Activated naive CD4-positive, alpha-beta T cell treated with anti-CD3 and anti-CD28 coated beads for 36 hours (primary cell): Measurements from ENCODE around the gene LPA. TPM values are rescaled to one million over a fixed set of nuclear protein-coding genes. Genes with fewer than 3 reads are reported as not detected.
"Not testable (repeated sequence)": the region's sequence is repeated elsewhere in the genome, so short reads cannot be mapped to it uniquely, and the experiment has no call there.

ENCODE experiments used
- CTCF ChIA-PET: fragments of 350-600 bp; sonication (Branson Sonifier 250); formaldehyde crosslinking; loops from one replicate; lab custom pipeline; 2021; ENCODE audit warnings: antibody characterized with exemption; lab: Charles Lee
- DNase-seq: peaks from one replicate; pipeline ENCODE4 v3.0.0-alpha.2; 2020
- H3K27ac Mint-ChIP-seq: one replicate; pipeline ENCODE4 v1.8.0; 2021; ENCODE audit warnings: mild to moderate bottlenecking, mixed read lengths
- H3K27me3 Mint-ChIP-seq: one replicate; pipeline ENCODE4 v1.8.0; 2021; ENCODE audit warnings: low read depth, mixed read lengths
- H3K36me3 Mint-ChIP-seq: one replicate; pipeline ENCODE4 v1.8.0; 2021; ENCODE audit warnings: low read depth, mixed read lengths
- H3K4me1 Mint-ChIP-seq: one replicate; pipeline ENCODE4 v1.8.0; 2021; ENCODE audit warnings: low read depth, mixed read lengths
- H3K4me3 Mint-ChIP-seq: one replicate; pipeline ENCODE4 v1.8.0; 2021; ENCODE audit warnings: mild to moderate bottlenecking, moderate library complexity, mixed read lengths
- H3K9me3 Mint-ChIP-seq: one replicate; pipeline ENCODE4 v1.8.0; 2021; ENCODE audit warnings: mixed read lengths
- intact Hi-C: fragments of 100-400 bp; cut with micrococcal nuclease; formaldehyde crosslinking; loops from one replicate; pipeline ENCODE4 v1.15.1; 2023
- total RNA-seq, 2 experiments: library from RNA; stranded (reverse); gene quantifications; one replicate each; pipeline ENCODE4 v1.2.3, GENCODE V29; 2021

LPA gene
- total RNA-seq, 2 experiments from 2014 or later: not detected

DNA sequence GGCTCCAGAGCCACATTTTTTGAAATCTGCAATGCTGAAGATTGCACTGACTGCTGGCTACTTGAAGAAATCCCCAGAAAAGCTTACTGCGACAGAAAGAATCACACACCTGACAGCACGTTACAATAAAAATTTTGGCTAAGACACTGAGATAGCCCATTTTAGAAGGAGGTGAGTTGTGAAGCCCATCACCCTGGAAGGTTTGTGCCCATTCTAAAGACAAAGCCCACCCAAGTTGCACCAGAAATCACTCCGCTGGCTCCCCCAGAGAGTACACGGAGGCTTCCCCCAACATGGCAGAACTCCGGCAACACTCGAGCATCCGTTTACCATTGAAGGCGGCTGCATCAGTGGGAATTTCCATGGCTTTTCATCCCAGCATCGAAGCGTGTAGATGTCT, 29.4 kb downstream of the LPA start:
- DNase-seq: no peak
- intact Hi-C loops: no loop called here
- H3K27ac Mint-ChIP-seq: no peak overlapping the region
- H3K36me3 Mint-ChIP-seq: no peaks in the 10 kb centered on the region
- CTCF ChIA-PET: no interaction called here
- no peaks in the 10 kb centered on the region for H3K4me1 Mint-ChIP-seq
- H3K9me3 Mint-ChIP-seq: no peaks in the 10 kb centered on the region
- H3K27me3 Mint-ChIP-seq: peaks cover 2% of the 10 kb centered on the region
- no peak overlapping the region for H3K4me3 Mint-ChIP-seq

DNA sequence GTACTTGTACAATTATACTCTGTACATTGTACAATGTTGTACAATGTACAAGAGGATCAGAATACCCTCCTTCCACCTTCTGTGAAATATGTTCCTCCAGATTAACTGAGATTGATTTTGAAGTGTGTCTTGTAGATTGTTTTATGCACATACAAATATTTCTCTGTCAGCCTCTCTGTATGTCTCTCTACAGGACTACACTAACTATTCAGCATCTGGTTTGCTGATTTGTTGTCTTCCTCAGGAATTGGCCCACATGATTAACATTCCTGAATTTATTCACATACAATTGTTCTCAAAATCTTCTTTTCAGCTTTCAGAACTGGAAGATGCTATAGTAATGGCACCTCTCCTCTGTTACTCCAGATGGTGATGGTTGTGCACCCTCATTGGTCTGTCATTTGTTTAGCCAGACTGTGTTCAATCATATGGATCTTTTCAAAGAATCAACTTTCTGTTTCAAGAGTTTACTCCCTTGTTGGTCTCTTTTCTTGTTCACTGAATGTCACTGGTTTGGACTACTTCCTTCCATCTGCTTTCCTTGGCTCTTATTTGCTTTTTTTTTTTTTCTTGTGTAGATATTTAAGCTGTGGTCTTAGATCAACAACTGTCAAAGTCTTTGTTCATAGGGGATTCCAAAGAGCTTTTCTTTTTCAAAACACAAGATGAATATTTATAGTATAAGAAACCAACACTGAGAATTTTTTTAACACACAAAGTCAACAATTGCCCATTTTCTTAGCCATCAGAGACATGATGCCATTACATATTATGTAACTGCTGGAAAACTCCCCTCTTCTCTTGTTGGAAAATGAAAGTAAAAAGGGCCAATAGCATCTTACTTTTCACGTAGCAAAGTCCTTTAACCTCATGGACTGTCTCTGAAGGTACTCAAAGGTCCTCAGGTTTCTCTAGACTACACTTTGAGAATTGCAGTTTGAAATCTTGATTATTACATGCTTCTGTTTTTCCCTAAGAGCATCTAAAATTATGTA, 67.9 kb downstream of the LPA start:
- no peaks in the 10 kb centered on the region for H3K36me3 Mint-ChIP-seq
- CTCF ChIA-PET: no interaction called here
- intact Hi-C loops: no loop called here

DNA sequence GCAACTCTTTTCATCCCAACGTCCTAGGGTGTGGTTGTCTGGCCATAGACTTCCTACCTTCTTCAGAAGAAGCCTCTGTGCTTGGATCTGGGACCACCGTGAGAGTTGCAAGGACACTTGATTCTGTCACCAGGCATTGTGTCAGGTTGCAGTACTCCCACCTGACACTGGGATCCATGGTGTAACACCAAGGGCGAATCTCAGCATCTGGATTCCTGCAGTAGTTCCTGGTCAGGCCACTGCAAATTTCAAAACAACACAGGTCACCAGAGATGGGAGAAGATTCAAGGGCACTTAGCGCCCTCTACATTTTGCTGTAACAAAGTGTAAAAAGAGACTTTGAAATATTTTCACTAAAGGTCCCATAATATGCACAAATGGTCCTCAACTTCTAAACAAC, 68.8 kb downstream of the LPA start:
- H3K4me3 Mint-ChIP-seq, DNase-seq, H3K9me3 Mint-ChIP-seq, H3K36me3 Mint-ChIP-seq, H3K27ac Mint-ChIP-seq, intact Hi-C loops, H3K4me1 Mint-ChIP-seq, CTCF ChIA-PET: not testable (repeated sequence)
- peaks cover 20% of the 10 kb centered on the region for H3K27me3 Mint-ChIP-seq

More for the DNA sequence above, 67.9 kb downstream of the LPA start:
- H3K4me3 Mint-ChIP-seq: no peak overlapping the region
- H3K4me1 Mint-ChIP-seq: no peaks in the 10 kb centered on the region
- H3K27ac Mint-ChIP-seq: no peak overlapping the region
- DNase-seq: no peak
- peaks cover 20% of the 10 kb centered on the region for H3K27me3 Mint-ChIP-seq
- no peaks in the 10 kb centered on the region for H3K9me3 Mint-ChIP-seq

DNA sequence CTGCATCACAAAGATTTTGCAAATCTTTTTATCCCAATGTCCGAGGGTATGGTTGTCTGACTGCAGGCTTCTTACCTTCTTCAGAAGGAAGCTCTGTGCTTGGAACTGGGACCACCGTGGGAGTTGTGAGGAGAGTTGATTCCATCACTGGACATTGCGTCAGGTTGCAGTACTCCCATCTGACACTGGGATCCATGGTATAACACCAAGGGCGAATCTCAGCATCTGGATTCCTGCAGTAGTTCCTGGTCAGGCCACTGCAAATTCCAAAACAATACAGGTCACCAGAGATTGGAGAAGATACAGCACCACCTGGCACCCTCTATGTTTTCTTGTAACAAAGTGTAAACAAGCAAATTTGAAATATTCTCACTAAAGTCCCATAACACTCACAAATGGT, 77.7 kb downstream of the LPA start:
- Mint-ChIP-seq H3K27me3 (peaks cover 27% of the 10 kb centered on the region), H3K27ac (no peak overlapping the region), H3K4me1 (no peaks in the 10 kb centered on the region), H3K9me3 (peaks cover 8% of the 10 kb centered on the region), H3K36me3 (no peaks in the 10 kb centered on the region), H3K4me3 (no peak overlapping the region)
- no peak for DNase-seq
- CTCF ChIA-PET: no interaction called here
- intact Hi-C loops: no loop called here

DNA sequence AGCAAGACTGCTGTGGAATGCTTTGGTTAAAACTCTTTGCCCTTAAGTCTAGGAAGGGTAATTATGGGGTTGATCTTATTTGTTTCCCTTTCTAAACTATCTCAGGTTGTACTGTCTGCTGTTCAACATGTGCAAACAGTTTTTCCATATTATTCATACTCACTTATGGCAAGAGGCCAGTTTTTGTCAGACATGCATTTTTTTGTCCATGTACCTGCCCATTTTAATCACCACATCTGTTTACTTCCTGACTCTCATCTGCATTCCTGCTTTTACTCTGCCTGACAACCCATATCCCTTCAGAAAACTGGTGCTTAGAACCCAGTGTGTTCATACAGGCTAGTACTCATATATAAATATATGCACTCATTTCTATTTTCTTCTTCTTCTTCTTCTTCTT, 80.3 kb downstream of the LPA start:
- H3K9me3 Mint-ChIP-seq: peaks cover 8% of the 10 kb centered on the region
- no peak overlapping the region for H3K4me3 Mint-ChIP-seq
- H3K4me1 Mint-ChIP-seq: no peaks in the 10 kb centered on the region
- intact Hi-C loops: no loop called here
- no peaks in the 10 kb centered on the region for H3K36me3 Mint-ChIP-seq
- H3K27me3 Mint-ChIP-seq: peaks cover 38% of the 10 kb centered on the region
- H3K27ac Mint-ChIP-seq: no peak overlapping the region
- CTCF ChIA-PET: no interaction called here
- no peak for DNase-seq

DNA sequence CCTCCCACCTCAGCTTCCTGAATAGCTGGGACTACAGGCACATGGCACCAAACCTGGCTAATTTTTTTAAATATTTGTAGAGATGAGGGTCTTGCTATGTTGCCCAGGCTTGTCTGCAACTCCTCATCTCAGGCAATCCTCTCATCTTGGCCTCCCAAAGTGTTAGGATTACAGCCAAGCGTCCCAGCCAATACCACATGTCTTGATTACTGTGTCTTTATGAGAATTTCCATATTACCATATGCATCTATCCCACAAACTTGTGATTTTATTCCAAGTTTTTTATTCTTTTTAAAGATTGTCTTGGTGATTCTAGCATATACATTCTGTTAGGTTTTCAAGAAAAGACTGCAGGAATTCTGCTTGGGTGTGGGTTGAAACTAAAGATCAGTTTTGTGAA, 82.7 kb downstream of the LPA start:
- H3K4me3 Mint-ChIP-seq: no peak overlapping the region
- H3K9me3 Mint-ChIP-seq: peaks cover 8% of the 10 kb centered on the region
- no peak for DNase-seq
- intact Hi-C loops: no loop called here
- no peak overlapping the region for H3K27ac Mint-ChIP-seq
- no peaks in the 10 kb centered on the region for H3K36me3 Mint-ChIP-seq
- H3K4me1 Mint-ChIP-seq: no peaks in the 10 kb centered on the region
- CTCF ChIA-PET: no interaction called here
- H3K27me3 Mint-ChIP-seq: peaks cover 37% of the 10 kb centered on the region

DNA sequence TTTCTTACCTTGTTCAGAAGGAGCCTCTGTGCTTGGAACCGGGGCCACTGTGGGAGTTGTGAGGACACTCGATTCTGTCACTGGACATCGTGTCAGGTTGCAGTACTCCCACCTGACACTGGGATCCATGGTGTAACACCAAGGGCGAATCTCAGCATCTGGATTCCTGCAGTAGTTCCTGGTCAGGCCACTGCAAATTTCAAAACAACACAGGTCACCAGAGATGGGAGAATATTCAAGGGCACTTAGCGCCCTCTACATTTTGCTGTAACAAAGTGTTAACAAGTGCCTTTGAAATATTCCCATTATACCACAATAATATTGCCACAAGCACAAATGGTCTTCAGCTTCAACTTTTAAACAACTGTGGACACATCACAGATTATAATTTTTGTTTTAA, 85.6 kb downstream of the LPA start:
- H3K4me3 Mint-ChIP-seq, DNase-seq, H3K4me1 Mint-ChIP-seq, CTCF ChIA-PET, H3K36me3 Mint-ChIP-seq, H3K27ac Mint-ChIP-seq, intact Hi-C loops: not testable (repeated sequence)
- H3K9me3 Mint-ChIP-seq: peaks cover 11% of the 10 kb centered on the region
- H3K27me3 Mint-ChIP-seq: peaks cover 28% of the 10 kb centered on the region

DNA sequence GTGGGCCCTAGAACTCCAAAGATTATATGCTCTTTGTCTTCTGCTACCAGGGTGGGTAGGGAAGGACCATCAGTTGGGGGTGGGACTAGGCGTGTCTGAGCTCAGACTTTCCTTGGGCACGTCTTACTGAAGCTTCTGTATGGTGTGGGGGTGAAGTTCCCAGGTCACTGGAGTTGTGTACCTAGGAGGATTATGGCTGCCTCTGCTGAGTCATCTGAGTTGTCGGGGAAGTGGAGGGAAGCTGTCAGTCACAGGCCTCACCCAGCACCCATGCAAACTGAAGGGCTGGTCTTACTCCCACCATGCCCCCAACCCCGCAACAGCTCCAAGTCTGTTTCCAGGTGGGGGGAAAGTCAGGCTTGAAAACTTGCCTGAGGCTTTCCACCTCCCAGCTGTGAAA, 90.1 kb downstream of the LPA start:
- no peak overlapping the region for H3K4me3 Mint-ChIP-seq
- intact Hi-C loops: no loop called here
- H3K27me3 Mint-ChIP-seq: peaks cover 22% of the 10 kb centered on the region
- CTCF ChIA-PET: no interaction called here
- H3K36me3 Mint-ChIP-seq: no peaks in the 10 kb centered on the region
- no peak for DNase-seq
- no peak overlapping the region for H3K27ac Mint-ChIP-seq
- H3K9me3 Mint-ChIP-seq: peaks cover 7% of the 10 kb centered on the region
- H3K4me1 Mint-ChIP-seq: no peaks in the 10 kb centered on the region

DNA sequence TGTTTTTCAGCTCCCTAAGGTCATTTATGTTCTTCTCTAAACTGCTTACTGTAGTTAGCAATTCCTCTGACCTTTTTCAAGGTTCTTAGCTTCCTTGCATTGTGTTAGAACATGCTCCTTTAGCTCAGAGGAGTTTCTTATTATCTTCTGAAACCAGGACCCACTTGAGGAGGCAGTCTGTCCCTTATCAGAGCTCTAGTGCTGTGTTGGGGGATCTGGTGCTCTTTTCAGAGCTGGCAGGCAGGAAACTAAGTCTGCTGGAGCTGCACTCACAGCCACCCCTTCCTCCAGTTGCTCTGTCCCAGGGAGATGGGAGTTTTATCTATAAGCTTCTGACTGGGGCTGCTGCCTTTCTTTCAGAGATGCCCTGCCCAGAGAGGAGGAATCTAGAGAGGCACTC, 92.9 kb downstream of the LPA start:
- CTCF ChIA-PET, DNase-seq, H3K4me3 Mint-ChIP-seq, intact Hi-C loops, H3K9me3 Mint-ChIP-seq, H3K4me1 Mint-ChIP-seq, H3K36me3 Mint-ChIP-seq, H3K27ac Mint-ChIP-seq: not testable (repeated sequence)
- peaks cover 28% of the 10 kb centered on the region for H3K27me3 Mint-ChIP-seq

DNA sequence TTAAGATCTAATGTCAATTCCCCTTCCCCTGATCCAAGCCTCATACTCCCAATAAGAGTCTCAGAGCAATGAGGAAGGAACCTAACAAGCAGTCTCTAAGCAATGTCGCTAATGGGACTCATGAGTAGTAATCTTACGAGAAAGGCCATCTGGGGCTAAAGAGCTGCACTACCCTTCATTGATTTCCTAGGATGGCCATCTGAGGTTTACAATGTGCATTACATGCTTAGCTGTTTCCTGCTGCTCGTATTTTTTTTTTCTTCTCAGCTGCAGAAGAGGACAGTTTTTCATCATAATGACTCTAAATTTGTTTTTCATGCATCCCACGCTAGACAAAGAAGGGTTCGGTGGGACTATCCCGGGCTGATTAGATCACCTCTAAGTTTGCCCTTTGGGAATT, 119.3 kb downstream of the LPA start:
- Mint-ChIP-seq H3K27ac (no peak overlapping the region), H3K4me1 (no peaks in the 10 kb centered on the region), H3K4me3 (no peak overlapping the region), H3K27me3 (no peaks in the 10 kb centered on the region), H3K36me3 (no peaks in the 10 kb centered on the region), H3K9me3 (no peaks in the 10 kb centered on the region)
- intact Hi-C loops: no loop called here
- no peak for DNase-seq
- CTCF ChIA-PET: interaction anchor here (1.7 kb wide), 1 partner anchor 11 kb away, joined by 4 read pairs; no protein-coding TSS in a partner anchor

DNA sequence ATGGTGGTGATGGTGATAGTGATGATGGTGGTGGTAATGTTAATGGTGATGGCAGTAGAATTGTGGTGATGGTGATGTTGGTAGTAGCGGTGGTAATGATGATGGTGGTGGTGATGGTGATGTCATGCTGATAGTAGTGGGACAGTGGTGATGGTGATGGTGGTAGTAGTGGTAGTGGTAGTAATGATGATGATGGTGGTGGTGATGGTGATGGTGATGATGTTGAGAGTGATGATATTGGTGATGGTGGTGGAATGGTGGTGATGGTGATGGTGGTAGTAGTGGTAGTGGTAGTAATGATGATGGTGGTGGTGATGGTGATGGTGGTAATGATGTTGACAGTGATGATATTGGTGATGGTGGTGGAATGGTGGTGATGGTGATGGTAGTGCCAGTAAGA, 128.8 kb downstream of the LPA start:
- Mint-ChIP-seq H3K4me1 (no peaks in the 10 kb centered on the region), H3K4me3 (no peak overlapping the region)

DNA sequence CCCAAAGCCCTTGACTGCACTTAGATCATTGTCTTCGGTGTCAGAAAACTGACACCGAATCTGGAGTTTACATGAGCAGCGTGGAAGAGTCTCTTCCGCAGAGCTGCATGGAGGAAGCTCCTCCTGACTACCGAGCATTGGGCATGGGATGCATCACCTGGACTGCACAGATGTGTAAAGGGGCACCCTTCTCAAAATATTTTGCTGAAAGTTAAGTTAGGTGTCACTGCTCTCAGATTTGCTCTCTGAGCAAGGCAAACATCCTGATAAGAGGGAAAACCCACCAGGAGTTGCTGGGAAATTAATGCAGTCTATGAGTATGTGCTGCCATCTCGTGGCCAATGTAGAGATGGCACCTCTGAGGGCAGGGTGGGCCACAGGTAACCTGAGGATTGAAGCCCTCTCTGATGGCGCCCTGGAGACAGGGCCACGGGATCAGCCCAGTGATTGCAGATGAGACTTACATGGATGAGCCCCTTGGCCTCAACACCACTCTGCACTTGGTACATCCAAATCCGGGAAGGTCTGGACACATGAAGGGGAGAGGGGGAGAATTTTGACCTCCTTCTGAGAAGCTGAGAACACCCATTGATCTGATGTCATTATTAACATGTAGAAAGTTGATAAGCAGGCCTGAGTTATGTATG, 129.9 kb downstream of the LPA start:
- Mint-ChIP-seq H3K4me1 (no peaks in the 10 kb centered on the region), H3K36me3 (peaks cover 2% of the 10 kb centered on the region), H3K9me3 (peaks cover 3% of the 10 kb centered on the region), H3K27ac (no peak overlapping the region), H3K27me3 (no peaks in the 10 kb centered on the region), H3K4me3 (no peak overlapping the region)
- CTCF ChIA-PET: interaction anchor here (0.7 to 3.1 kb wide), 13 partner anchors 9 to 673 kb away, joined by 3 to 109 read pairs (median 3); no protein-coding TSS in a partner anchor
- intact Hi-C loops: loop anchor here (1.0 to 5.0 kb wide), 4 partner anchors 14 to 671 kb away; no protein-coding TSS in a partner anchor
- peak; percentile 69 for DNase-seq

More for the DNA sequence above, 128.8 kb downstream of the LPA start:
- Mint-ChIP-seq H3K27me3 (no peaks in the 10 kb centered on the region), H3K9me3 (no peaks in the 10 kb centered on the region), H3K36me3 (no peaks in the 10 kb centered on the region), H3K27ac (no peak overlapping the region)
- no peak for DNase-seq
- CTCF ChIA-PET: interaction anchor here (1.6 to 3.1 kb wide), 3 partner anchors 10 to 16 kb away, joined by 7 to 109 read pairs (median 14); no protein-coding TSS in a partner anchor
- intact Hi-C loops: loop anchor here (1.0 kb wide), 1 partner anchor 79 kb away; no protein-coding TSS in a partner anchor
